ENCODE data around the gene TANC1. TPM values are rescaled to one million over a fixed set of nuclear protein-coding genes. Genes with fewer than 3 reads are reported as not detected.

The TANC1 gene
- total RNA-seq, 1 donor from 2014 or later: 84.1 TPM

GRCh38 chr2:158932131-158932645 is 36.3 kb upstream of the TANC1 start:
- Mint-ChIP-seq H3K4me3 (ENCODE audit: unreplicated experiment) (no peak overlapping the region), H3K36me3 (ENCODE audit: low read depth, unreplicated experiment) (no peaks in the 10 kb centered on the region), H3K27ac (ENCODE audit: unreplicated experiment) (no peak overlapping the region), H3K4me1 (ENCODE audit: unreplicated experiment) (peaks cover 19% of the 10 kb centered on the region), H3K27me3 (ENCODE audit: unreplicated experiment) (peaks cover 1% of the 10 kb centered on the region), H3K9me3 (ENCODE audit: unreplicated experiment) (no peaks in the 10 kb centered on the region)
- TF ChIP-seq CTCF (IDR thresholded peaks at IDR 0.05; ENCODE audit: unreplicated experiment): no peak
- DNase-seq (ENCODE audit: low spot score): no peak

- Mint-ChIP-seq H3K27me3 (ENCODE audit: unreplicated experiment) (peaks cover 1% of the 10 kb centered on the region), H3K9me3 (ENCODE audit: unreplicated experiment) (no peaks in the 10 kb centered on the region), H3K4me1 (ENCODE audit: unreplicated experiment) (peaks cover 23% of the 10 kb centered on the region), H3K27ac (ENCODE audit: unreplicated experiment) (no peak overlapping the region), H3K36me3 (ENCODE audit: low read depth, unreplicated experiment) (no peaks in the 10 kb centered on the region), H3K4me3 (ENCODE audit: unreplicated experiment) (no peak overlapping the region)
- TF ChIP-seq CTCF (IDR thresholded peaks at IDR 0.05; ENCODE audit: unreplicated experiment): no peak
- DNase-seq (ENCODE audit: low spot score): no peak
These were observed 34.3 kb upstream of the TANC1 start for GRCh38 chr2:158934170-158934569.

- Mint-ChIP-seq H3K27me3 (ENCODE audit: unreplicated experiment) (peaks cover 1% of the 10 kb centered on the region), H3K9me3 (ENCODE audit: unreplicated experiment) (no peaks in the 10 kb centered on the region), H3K4me3 (ENCODE audit: unreplicated experiment) (no peak overlapping the region), H3K27ac (ENCODE audit: unreplicated experiment) (peak overlapping the region; percentile 44), H3K4me1 (ENCODE audit: unreplicated experiment) (peaks cover 23% of the 10 kb centered on the region), H3K36me3 (ENCODE audit: low read depth, unreplicated experiment) (no peaks in the 10 kb centered on the region)
- no peak for DNase-seq (ENCODE audit: low spot score)
- TF ChIP-seq CTCF (IDR thresholded peaks at IDR 0.05; ENCODE audit: unreplicated experiment): no peak
These were observed 32.8 kb upstream of the TANC1 start for GRCh38 chr2:158935617-158936016.

- Mint-ChIP-seq H3K27me3 (ENCODE audit: unreplicated experiment) (peaks cover 1% of the 10 kb centered on the region), H3K4me1 (ENCODE audit: unreplicated experiment) (peaks cover 20% of the 10 kb centered on the region), H3K9me3 (ENCODE audit: unreplicated experiment) (no peaks in the 10 kb centered on the region), H3K4me3 (ENCODE audit: unreplicated experiment) (no peak overlapping the region), H3K36me3 (ENCODE audit: low read depth, unreplicated experiment) (no peaks in the 10 kb centered on the region), H3K27ac (ENCODE audit: unreplicated experiment) (peak overlapping the region; percentile 93)
- no peak for TF ChIP-seq CTCF (IDR thresholded peaks at IDR 0.05; ENCODE audit: unreplicated experiment)
- DNase-seq (ENCODE audit: low spot score): peak; percentile 13
These were observed 31.5 kb upstream of the TANC1 start for GRCh38 chr2:158936978-158937377.

GRCh38 chr2:158940356-158940755 is 28.1 kb upstream of the TANC1 start:
- H3K9me3 Mint-ChIP-seq (ENCODE audit: unreplicated experiment): no peaks in the 10 kb centered on the region
- H3K4me1 Mint-ChIP-seq (ENCODE audit: unreplicated experiment): peaks cover 17% of the 10 kb centered on the region
- H3K36me3 Mint-ChIP-seq (ENCODE audit: low read depth, unreplicated experiment): no peaks in the 10 kb centered on the region
- TF ChIP-seq CTCF (IDR thresholded peaks at IDR 0.05; ENCODE audit: unreplicated experiment): no peak
- H3K27ac Mint-ChIP-seq (ENCODE audit: unreplicated experiment): no peak overlapping the region
- no peak for DNase-seq (ENCODE audit: low spot score)
- H3K4me3 Mint-ChIP-seq (ENCODE audit: unreplicated experiment): no peak overlapping the region
- peaks cover under 1% of the 10 kb centered on the region for H3K27me3 Mint-ChIP-seq (ENCODE audit: unreplicated experiment)
